HepG2 (cell line): ENCODE results near the gene ATP8A2.

Experiments
- MYPOP ChIP-seq: sonication (generic); formaldehyde crosslinking; IDR thresholded peaks from 2 replicates; pipeline ENCODE4 v1.8.1; 2023; ENCODE audit warnings: mild to moderate bottlenecking, moderate library complexity, missing genetic modification reagents
- RXRA ChIP-seq: sonication (generic); formaldehyde crosslinking; IDR thresholded peaks from 2 replicates; pipeline ENCODE4 v1.5.1; 2020; ENCODE audit warnings: missing genetic modification reagents
- RXRB ChIP-seq: IDR thresholded peaks from 2 replicates; pipeline ENCODE4 v1.6.1; 2016; ENCODE audit warnings: borderline replicate concordance, missing genetic modification reagents, missing compliant biosample characterization
- SUZ12 ChIP-seq: fragments of 150-350 bp; IDR thresholded peaks from 2 replicates; pipeline ENCODE4 v1.6.1; 2014; ENCODE audit warnings: low read depth, low read length

GRCh38 chr13:25887962-25888655 lies 516.3 kb downstream of the ATP8A2 start:
- TF ChIP-seq SUZ12, result no peak
- TF ChIP-seq RXRB (CRISPR knock-in tag), result no peak
- no peak for TF ChIP-seq RXRA (CRISPR knock-in tag)
- no peak for TF ChIP-seq MYPOP (CRISPR knock-in tag)
